ENCODE measurements around the gene MACROH2A2.
A peak's percentile ranks its signal among the peaks of the same experiment; 100 is the strongest.
"Not testable (repeated sequence)": the region's sequence is repeated elsewhere in the genome, so short reads cannot be mapped to it uniquely, and the experiment has no call there.

MACROH2A2 gene

GRCh38 chr10:70097459-70097858 lies 44.8 kb downstream of the MACROH2A2 start:
- H3K4me3 ChIP-seq (replicated peaks; ENCODE audit: low read depth, low read length), result no peak overlapping the region
- DNase-seq (ENCODE audit: extremely low read depth, low read depth), result no peak
- TF ChIP-seq CTCF (IDR thresholded peaks at IDR 0.05; ENCODE audit: low read depth, low read length, missing control alignments), result no peak

DNA sequence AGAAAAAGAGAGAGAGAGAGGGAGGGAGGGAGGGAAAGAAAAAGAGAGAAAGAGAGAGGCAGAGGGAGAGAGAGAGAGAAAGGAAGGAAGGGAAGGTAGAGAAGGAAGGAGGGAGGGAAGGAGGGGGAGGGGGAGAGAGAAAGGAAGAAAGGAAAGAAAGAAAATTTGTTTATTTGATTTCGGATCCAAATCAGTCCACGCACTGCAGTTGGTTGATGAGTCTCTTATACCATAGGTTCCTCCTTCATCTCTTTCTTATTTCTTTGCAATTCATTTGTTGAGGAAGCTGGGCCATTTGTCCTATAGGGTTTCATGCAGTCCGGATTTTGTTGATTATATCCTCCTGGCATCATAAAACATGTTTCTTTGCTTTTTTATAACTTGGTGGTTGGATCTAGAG lies 45.6 kb downstream of the MACROH2A2 start:
- H3K4me3 ChIP-seq (replicated peaks; ENCODE audit: low read depth, low read length), result no peak overlapping the region
- TF ChIP-seq CTCF (IDR thresholded peaks at IDR 0.05; ENCODE audit: low read depth, low read length, missing control alignments), result no peak
- DNase-seq (ENCODE audit: extremely low read depth, low read depth), result no peak

DNA sequence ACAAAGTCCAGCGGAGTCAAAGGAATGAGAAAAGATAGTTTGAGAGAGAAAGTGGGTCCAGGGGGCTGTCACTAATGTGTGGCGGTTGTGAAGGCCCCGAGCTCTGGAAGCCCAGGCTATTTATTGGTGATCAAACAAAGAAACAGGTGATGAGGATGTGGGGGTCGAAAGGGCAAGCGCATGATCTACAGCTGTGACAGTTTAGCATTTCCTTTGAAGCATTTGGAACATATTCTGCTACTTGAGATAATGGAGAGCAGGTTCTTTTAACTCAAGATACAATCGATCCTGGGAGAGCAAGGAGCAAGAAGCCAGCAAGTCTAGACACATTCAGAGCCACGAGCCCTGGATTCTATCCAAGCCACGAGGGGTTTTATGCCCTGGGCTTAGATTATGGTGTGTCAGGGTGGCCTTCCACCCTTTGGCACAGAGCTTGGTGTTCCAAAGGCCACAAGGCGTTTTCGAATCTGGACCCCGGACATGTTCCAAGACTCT lies 48.5 kb downstream of the MACROH2A2 start:
- DNase-seq (ENCODE audit: extremely low read depth, low read depth); H3K4me3 ChIP-seq (replicated peaks; ENCODE audit: low read depth, low read length): not testable (repeated sequence)

DNA sequence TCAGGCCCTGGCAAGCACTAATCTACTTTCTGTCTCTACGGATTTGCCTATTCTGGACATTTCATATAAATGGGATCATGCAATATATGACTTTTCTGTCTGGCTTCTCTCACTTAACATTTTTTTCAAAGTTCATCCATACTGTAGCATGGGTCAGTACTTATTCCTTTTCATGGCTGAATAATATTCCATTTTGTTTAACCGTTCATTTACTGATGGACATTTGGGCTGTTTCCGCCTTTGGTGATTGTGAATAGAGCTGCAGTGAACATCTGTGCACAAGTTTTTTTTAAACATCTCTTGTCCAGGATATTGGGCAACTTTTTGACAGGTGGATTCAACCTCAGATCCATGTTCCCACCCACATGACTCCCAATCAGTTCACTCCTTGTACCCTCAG lies 49.0 kb downstream of the MACROH2A2 start:
- TF ChIP-seq CTCF (IDR thresholded peaks at IDR 0.05; ENCODE audit: low read depth, low read length, missing control alignments), result no peak
- no peak overlapping the region for H3K4me3 ChIP-seq (replicated peaks; ENCODE audit: low read depth, low read length)
- no peak for DNase-seq (ENCODE audit: extremely low read depth, low read depth)

GRCh38 chr10:70106958-70107791 lies 54.5 kb downstream of the MACROH2A2 start:
- DNase-seq (ENCODE audit: extremely low read depth, low read depth), result no peak
- TF ChIP-seq CTCF (IDR thresholded peaks at IDR 0.05; ENCODE audit: low read depth, low read length, missing control alignments), result peak; percentile 56
- H3K4me3 ChIP-seq (replicated peaks; ENCODE audit: low read depth, low read length), result no peak overlapping the region

- H3K4me3 ChIP-seq (replicated peaks; ENCODE audit: low read depth, low read length), result no peak overlapping the region
- no peak for TF ChIP-seq CTCF (IDR thresholded peaks at IDR 0.05; ENCODE audit: low read depth, low read length, missing control alignments)
- DNase-seq (ENCODE audit: extremely low read depth, low read depth), result no peak
These were observed 56.6 kb downstream of the MACROH2A2 start for GRCh38 chr10:70109064-70109729.

GRCh38 chr10:70111496-70111895 lies 58.9 kb downstream of the MACROH2A2 start:
- no peak for TF ChIP-seq CTCF (IDR thresholded peaks at IDR 0.05; ENCODE audit: low read depth, low read length, missing control alignments)
- no peak overlapping the region for H3K4me3 ChIP-seq (replicated peaks; ENCODE audit: low read depth, low read length)
- DNase-seq (ENCODE audit: extremely low read depth, low read depth), result no peak

All from HFF-Myc (cell line).